ENCODE measurements around the gene SH3GL1.

DNA sequence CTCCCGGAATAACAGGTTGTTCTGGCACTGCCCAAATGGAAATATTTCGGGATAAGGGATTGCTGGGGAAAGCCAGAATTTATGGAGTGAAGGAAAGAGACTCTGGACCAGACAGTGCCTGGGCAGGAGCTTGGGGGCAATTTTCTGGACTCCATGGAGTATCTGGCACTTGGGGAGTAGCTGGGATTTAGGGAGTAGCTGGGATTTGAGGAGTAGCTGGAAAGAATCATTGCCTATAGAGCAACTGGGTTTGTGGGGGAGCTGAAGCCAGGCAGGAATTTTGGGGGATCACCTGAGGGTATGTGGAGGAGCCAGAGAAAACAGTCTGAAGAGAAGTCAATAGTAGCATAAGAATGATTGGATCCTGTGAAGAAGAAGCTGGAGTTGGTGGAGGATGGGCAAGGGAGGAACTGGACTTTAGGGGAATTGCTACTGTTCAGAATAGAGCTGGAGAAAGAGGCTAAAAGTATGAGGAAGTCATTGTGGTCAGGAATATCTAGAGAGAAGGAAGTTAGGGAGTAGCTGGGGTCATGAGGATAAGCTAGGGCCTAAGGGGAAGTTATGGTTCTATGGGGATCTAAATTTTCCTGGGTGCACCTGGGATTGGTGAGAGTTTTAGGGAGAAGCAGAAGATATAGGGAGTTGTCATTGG lies 81.2 kb downstream of the SH3GL1 start:
- TF ChIP-seq, protein P1, sequence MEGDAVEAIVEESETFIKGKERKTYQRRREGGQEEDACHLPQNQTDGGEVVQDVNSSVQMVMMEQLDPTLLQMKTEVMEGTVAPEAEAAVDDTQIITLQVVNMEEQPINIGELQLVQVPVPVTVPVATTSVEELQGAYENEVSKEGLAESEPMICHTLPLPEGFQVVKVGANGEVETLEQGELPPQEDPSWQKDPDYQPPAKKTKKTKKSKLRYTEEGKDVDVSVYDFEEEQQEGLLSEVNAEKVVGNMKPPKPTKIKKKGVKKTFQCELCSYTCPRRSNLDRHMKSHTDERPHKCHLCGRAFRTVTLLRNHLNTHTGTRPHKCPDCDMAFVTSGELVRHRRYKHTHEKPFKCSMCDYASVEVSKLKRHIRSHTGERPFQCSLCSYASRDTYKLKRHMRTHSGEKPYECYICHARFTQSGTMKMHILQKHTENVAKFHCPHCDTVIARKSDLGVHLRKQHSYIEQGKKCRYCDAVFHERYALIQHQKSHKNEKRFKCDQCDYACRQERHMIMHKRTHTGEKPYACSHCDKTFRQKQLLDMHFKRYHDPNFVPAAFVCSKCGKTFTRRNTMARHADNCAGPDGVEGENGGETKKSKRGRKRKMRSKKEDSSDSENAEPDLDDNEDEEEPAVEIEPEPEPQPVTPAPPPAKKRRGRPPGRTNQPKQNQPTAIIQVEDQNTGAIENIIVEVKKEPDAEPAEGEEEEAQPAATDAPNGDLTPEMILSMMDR (conservative IDR thresholded peaks at IDR 0.05; ENCODE audit: low read length) = no peak
- no peak for TF ChIP-seq EZH2phosphoT487 (IDR thresholded peaks at IDR 0.05; ENCODE audit: borderline replicate concordance, low read depth, low read length)

Data from OCI-LY7 (cell line).